Uterus (tissue), 4 donors: Measurements from ENCODE around the gene FAM9C. TPM values are rescaled to one million over a fixed set of nuclear protein-coding genes. Genes with fewer than 3 reads are reported as not detected.

ENCODE experiments used
- DNase-seq, 2 donors: peaks; one replicate each; pipeline ENCODE4 v3.0.0-alpha.2; 2019 to 2020
- H3K27ac ChIP-seq, 2 donors: fragments of 200-600 bp; sonication (generic); 1 replicate in 1 of 2; 2 replicates in 1 of 2; pipeline ENCODE4 v1.5.1; 2016 to 2018
- H3K27me3 ChIP-seq, 2 donors: fragments of 200-600 bp; sonication (generic); one replicate each; pipeline ENCODE4 v1.5.1; 2018 to 2019; ENCODE audit warnings: control low read depth in 1 of 2
- H3K36me3 ChIP-seq, 2 donors: fragments of 200-600 bp; sonication (generic); one replicate each; pipeline ENCODE4 v1.5.1; 2019; ENCODE audit warnings: control low read depth in 1 of 2
- H3K4me1 ChIP-seq, 2 donors: fragments of 200-600 bp; sonication (generic); one replicate each; pipeline ENCODE4 v1.5.1; 2018 to 2019; ENCODE audit warnings: control low read depth in 1 of 2
- H3K4me3 ChIP-seq, 2 donors: fragments of 200-600 bp; sonication (generic); 1 replicate in 1 of 2; 2 replicates in 1 of 2; pipeline ENCODE4 v1.5.1; 2018 to 2019; ENCODE audit warnings: mild to moderate bottlenecking in 1 of 2
- H3K9me3 ChIP-seq, 2 donors: fragments of 200-600 bp; sonication (generic); one replicate each; pipeline ENCODE4 v1.5.1; 2019; ENCODE audit warnings: control low read depth in 1 of 2
- CTCF ChIP-seq, 4 experiments: fragments of 200-600 bp in 2 of 4; fragments of 450-650 bp in 2 of 4; sonication (generic) in 2 of 4; IDR thresholded peaks; one replicate each; pipeline ENCODE4 v1.5.1; 2016 to 2019; ENCODE audit warnings: antibody characterized with exemption in 4 of 4, mild to moderate bottlenecking in 2 of 4, moderate library complexity in 1 of 4
- POLR2A ChIP-seq, 2 donors: fragments of 450-650 bp; IDR thresholded peaks; one replicate each; pipeline ENCODE4 v1.6.1; 2016; ENCODE audit warnings: antibody characterized with exemption in 2 of 2, mild to moderate bottlenecking in 1 of 2, moderate library complexity in 1 of 2
- intact Hi-C: fragments of 100-400 bp; cut with DNase I; formaldehyde crosslinking; loops from one replicate; pipeline ENCODE4 v1.15.1; 2023; ENCODE audit warnings: low total_unique reads
- total RNA-seq, 4 donors: library from RNA; depleted of rRNA in 3 of 4; stranded (reverse); fragments of >200 nt in 3 of 4; gene quantifications; one replicate each; pipeline versions ENCODE4 v1.1.0 to v1.2.4, GENCODE V29; 2014 to 2023
- donor health status: DM: yes; HTN: yes; CAD: no.

Gene FAM9C
- total RNA-seq, 4 donors from 2014 or later: 0.07 TPM; not detected in 3

GRCh38 chrX:13055486-13055885 lies 11.1 kb upstream of the FAM9C start:
- no peaks in the 10 kb centered on the region for H3K9me3 ChIP-seq
- no peaks in the 10 kb centered on the region for H3K36me3 ChIP-seq
- intact Hi-C loops: no loop called here
- H3K27me3 ChIP-seq: no peaks in the 10 kb centered on the region
- no peaks in the 10 kb centered on the region for H3K4me1 ChIP-seq
- DNase-seq: no peak
- H3K27ac ChIP-seq: no peak overlapping the region
- no peak overlapping the region for H3K4me3 ChIP-seq
- TF ChIP-seq POLR2A (IDR thresholded peaks at IDR 0.05) (no peak), CTCF (IDR thresholded peaks at IDR 0.05) (no peak)

- H3K36me3 ChIP-seq: no peaks in the 10 kb centered on the region
- H3K27me3 ChIP-seq: no peaks in the 10 kb centered on the region
- H3K9me3 ChIP-seq: no peaks in the 10 kb centered on the region
- H3K4me3 ChIP-seq: no peak overlapping the region
- H3K27ac ChIP-seq: no peak overlapping the region
- intact Hi-C loops: no loop called here
- H3K4me1 ChIP-seq: no peaks in the 10 kb centered on the region
- TF ChIP-seq POLR2A (IDR thresholded peaks at IDR 0.05) (no peak), CTCF (IDR thresholded peaks at IDR 0.05) (no peak)
- DNase-seq: no peak
Observed at GRCh38 chrX:13053171-13053570, 8.8 kb upstream of the FAM9C start.

DNA sequence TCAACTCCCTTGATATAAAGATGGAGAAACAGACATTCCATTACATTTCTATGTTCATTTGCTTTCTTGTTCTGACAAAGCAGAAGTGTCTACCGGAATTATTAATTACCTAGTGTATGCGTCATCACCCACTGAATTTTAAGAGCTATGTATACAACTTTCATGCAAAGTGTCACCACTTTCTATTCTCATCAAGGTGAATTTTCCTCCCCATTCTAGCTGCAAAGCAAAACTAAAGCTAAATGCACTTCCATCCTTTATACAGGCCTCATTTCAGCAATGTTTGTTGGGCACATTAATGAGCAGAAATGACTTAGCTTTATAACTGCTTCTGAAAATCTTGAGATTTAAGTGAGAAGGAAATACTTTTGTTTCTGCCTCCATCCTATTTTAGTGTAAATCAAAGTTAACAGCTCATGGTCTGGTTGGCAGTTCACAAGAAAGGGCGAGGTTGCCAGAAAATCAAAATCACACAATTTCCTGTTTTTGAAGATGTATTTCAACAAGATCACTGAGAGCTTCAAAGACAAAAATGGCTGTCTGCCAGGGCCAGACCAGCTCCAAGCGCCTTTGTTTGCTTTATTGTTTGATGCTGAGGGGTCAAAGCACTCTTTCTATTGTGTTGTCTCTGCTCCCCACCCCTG lies 7.2 kb upstream of the FAM9C start:
- no peak for DNase-seq
- Histone ChIP-seq H3K27ac (no peak overlapping the region), H3K4me3 (no peak overlapping the region), H3K27me3 (no peaks in the 10 kb centered on the region), H3K9me3 (no peaks in the 10 kb centered on the region), H3K36me3 (no peaks in the 10 kb centered on the region), H3K4me1 (no peaks in the 10 kb centered on the region)
- no peak for TF ChIP-seq POLR2A (IDR thresholded peaks at IDR 0.05)
- no peak for TF ChIP-seq CTCF (IDR thresholded peaks at IDR 0.05)
- intact Hi-C loops: no loop called here

- intact Hi-C loops: no loop called here
- no peaks in the 10 kb centered on the region for H3K9me3 ChIP-seq
- no peak overlapping the region for H3K4me3 ChIP-seq
- no peak for TF ChIP-seq CTCF (IDR thresholded peaks at IDR 0.05)
- no peak for TF ChIP-seq POLR2A (IDR thresholded peaks at IDR 0.05)
- DNase-seq: no peak
- H3K27ac ChIP-seq: no peak overlapping the region
- H3K36me3 ChIP-seq: no peaks in the 10 kb centered on the region
- no peaks in the 10 kb centered on the region for H3K27me3 ChIP-seq
- H3K4me1 ChIP-seq: no peaks in the 10 kb centered on the region
Observed at GRCh38 chrX:13051167-13051528, 6.7 kb upstream of the FAM9C start.

GRCh38 chrX:13050151-13050550 lies 5.7 kb upstream of the FAM9C start:
- H3K9me3 ChIP-seq: no peaks in the 10 kb centered on the region
- no peaks in the 10 kb centered on the region for H3K27me3 ChIP-seq
- no peak overlapping the region for H3K27ac ChIP-seq
- no peak for TF ChIP-seq CTCF (IDR thresholded peaks at IDR 0.05)
- no peaks in the 10 kb centered on the region for H3K36me3 ChIP-seq
- no peak overlapping the region for H3K4me3 ChIP-seq
- intact Hi-C loops: no loop called here
- H3K4me1 ChIP-seq: no peaks in the 10 kb centered on the region
- DNase-seq: no peak
